Renal pelvis (tissue), 12 donors: ENCODE data around the gene EEF1AKMT1. TPM values are rescaled to one million over a fixed set of nuclear protein-coding genes. Genes with fewer than 3 reads are reported as not detected.

Experiments used
- DNase-seq: peaks from one replicate; pipeline ENCODE4 v3.0.0-alpha.2; 2013
- long read RNA-seq, 16 experiments: transcript quantifications; one replicate each; lab custom pipeline, GENCODE V29; 2026
- polyA plus RNA-seq, 3 donors: library from polyadenylated mRNA; unstranded; fragments of 120-200 nt; gene quantifications; one replicate each; pipeline ENCODE4 v1.2.1, GENCODE V29; 2013; ENCODE audit not compliant: insufficient read length in 3 of 3

EEF1AKMT1 gene, protein sequence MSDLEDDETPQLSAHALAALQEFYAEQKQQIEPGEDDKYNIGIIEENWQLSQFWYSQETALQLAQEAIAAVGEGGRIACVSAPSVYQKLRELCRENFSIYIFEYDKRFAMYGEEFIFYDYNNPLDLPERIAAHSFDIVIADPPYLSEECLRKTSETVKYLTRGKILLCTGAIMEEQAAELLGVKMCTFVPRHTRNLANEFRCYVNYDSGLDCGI
- polyA plus RNA-seq: 10 to 100 TPM; 13.6 to 16.2 (median 15.0) TPM
- long read RNA-seq, donor 1, transcript EEF1AKMT1-202 (5 exons, 1,042 nt): major isoform, 7 of 7 reads
- long read RNA-seq, donor 1, partial matches to known transcripts: 0 of 7 reads
- long read RNA-seq, donor 1, other reads (novel, unspliced or antisense): 0 of 7 reads
- long read RNA-seq, donor 2, transcript EEF1AKMT1-202 (5 exons, 1,042 nt): major isoform, 7 of 7 reads
- long read RNA-seq, donor 2, partial matches to known transcripts: 0 of 7 reads
- long read RNA-seq, donor 2, other reads (novel, unspliced or antisense): 0 of 7 reads
- long read RNA-seq, donor 3, transcript EEF1AKMT1-202 (5 exons, 1,042 nt): major isoform, 13 of 13 reads
- long read RNA-seq, donor 3, partial matches to known transcripts: 0 of 13 reads
- long read RNA-seq, donor 3, other reads (novel, unspliced or antisense): 0 of 13 reads
- long read RNA-seq, donor 4, transcript EEF1AKMT1-202 (5 exons, 1,042 nt): major isoform, 14 of 14 reads
- long read RNA-seq, donor 4, partial matches to known transcripts: 0 of 14 reads
- long read RNA-seq, donor 4, other reads (novel, unspliced or antisense): 0 of 14 reads
- long read RNA-seq, donor 5, transcript EEF1AKMT1-202 (5 exons, 1,042 nt): major isoform, 7 of 7 reads
- long read RNA-seq, donor 5, partial matches to known transcripts: 0 of 7 reads
- long read RNA-seq, donor 5, other reads (novel, unspliced or antisense): 0 of 7 reads
- long read RNA-seq, donor 6, transcript EEF1AKMT1-202 (5 exons, 1,042 nt): major isoform, 9 of 9 reads
- long read RNA-seq, donor 6, partial matches to known transcripts: 0 of 9 reads
- long read RNA-seq, donor 6, other reads (novel, unspliced or antisense): 0 of 9 reads
- long read RNA-seq, donor 7, transcript EEF1AKMT1-202 (5 exons, 1,042 nt): major isoform, 5 of 5 reads
- long read RNA-seq, donor 7, partial matches to known transcripts: 0 of 5 reads
- long read RNA-seq, donor 7, other reads (novel, unspliced or antisense): 0 of 5 reads
- long read RNA-seq, donor 8, partial matches to known transcripts: 0 of 3 reads
- long read RNA-seq, donor 8, other reads (novel, unspliced or antisense): 0 of 3 reads
- long read RNA-seq, donor 9, transcript EEF1AKMT1-202 (5 exons, 1,042 nt): major isoform, 6 of 6 reads
- long read RNA-seq, donor 9, partial matches to known transcripts: 0 of 6 reads
- long read RNA-seq, donor 9, other reads (novel, unspliced or antisense): 0 of 6 reads
- long read RNA-seq, donor 10, transcript EEF1AKMT1-202 (5 exons, 1,042 nt): major isoform, 7 of 7 reads
- long read RNA-seq, donor 10, partial matches to known transcripts: 0 of 7 reads
- long read RNA-seq, donor 10, other reads (novel, unspliced or antisense): 0 of 7 reads
- long read RNA-seq, donor 11, transcript EEF1AKMT1-202 (5 exons, 1,042 nt): major isoform, 6 of 6 reads
- long read RNA-seq, donor 11, partial matches to known transcripts: 0 of 6 reads
- long read RNA-seq, donor 11, other reads (novel, unspliced or antisense): 0 of 6 reads
- long read RNA-seq, donor 12, transcript EEF1AKMT1-202 (5 exons, 1,042 nt): major isoform, 10 of 10 reads
- long read RNA-seq, donor 12, partial matches to known transcripts: 0 of 10 reads
- long read RNA-seq, donor 12, other reads (novel, unspliced or antisense): 0 of 10 reads
- long read RNA-seq, donor 13, partial matches to known transcripts: 0 of 4 reads
- long read RNA-seq, donor 13, other reads (novel, unspliced or antisense): 0 of 4 reads
- long read RNA-seq, donor 14: 0 reads
- long read RNA-seq, donor 15, transcript EEF1AKMT1-202 (5 exons, 1,042 nt): major isoform, 15 of 15 reads
- long read RNA-seq, donor 15, partial matches to known transcripts: 0 of 15 reads
- long read RNA-seq, donor 15, other reads (novel, unspliced or antisense): 0 of 15 reads
- long read RNA-seq, donor 16, transcript EEF1AKMT1-202 (5 exons, 1,042 nt): major isoform, 13 of 13 reads
- long read RNA-seq, donor 16, partial matches to known transcripts: 0 of 13 reads
- long read RNA-seq, donor 16, other reads (novel, unspliced or antisense): 0 of 13 reads

- peak; percentile 93 for DNase-seq
These were observed at the start of gene EEF1AKMT1 for GRCh38 chr13:20773194-20774080. Gene EEF1AKMT1 (minus strand): TSS chr13:20773961. CDS start chr13:20757598, 16,363 bp downstream.

DNA sequence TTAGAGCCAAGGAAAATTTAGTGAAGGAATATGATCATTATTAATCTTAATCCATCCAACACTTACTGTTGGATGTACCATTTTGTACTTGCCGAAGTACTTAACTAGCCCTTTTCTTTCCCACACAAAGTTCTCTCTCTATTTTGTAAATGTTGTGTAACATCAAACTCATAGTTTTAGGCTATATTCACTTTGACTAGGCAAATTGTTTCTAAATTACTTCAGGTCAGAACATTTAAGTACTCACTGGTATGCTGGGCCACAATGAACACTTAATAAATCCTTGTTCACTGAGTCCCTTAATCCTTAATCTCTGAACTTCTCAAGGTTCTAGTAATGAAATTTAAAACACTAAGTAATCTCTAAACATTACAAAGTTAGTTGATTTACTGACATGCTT, 49.3 kb upstream of the EEF1AKMT1 start:
- no peak for DNase-seq

DNA sequence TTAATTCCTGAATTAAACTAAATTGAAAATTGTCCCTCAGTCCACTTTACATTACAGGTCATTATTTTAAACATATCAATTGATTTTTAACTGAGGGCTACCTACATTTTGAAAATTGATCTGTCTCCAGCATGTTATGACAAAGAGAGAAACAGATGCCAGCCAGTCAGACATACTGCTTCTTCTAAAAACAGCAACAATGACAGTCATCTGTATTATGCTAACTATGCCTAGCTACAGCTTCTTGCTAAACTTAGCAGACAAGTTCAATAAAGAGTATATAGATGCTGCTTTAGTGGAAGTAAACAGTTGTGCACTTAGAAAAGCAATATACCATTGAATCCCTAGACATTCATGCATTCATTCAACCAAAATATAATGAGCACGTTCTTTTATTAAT, 48.6 kb upstream of the EEF1AKMT1 start:
- no peak for DNase-seq

DNA sequence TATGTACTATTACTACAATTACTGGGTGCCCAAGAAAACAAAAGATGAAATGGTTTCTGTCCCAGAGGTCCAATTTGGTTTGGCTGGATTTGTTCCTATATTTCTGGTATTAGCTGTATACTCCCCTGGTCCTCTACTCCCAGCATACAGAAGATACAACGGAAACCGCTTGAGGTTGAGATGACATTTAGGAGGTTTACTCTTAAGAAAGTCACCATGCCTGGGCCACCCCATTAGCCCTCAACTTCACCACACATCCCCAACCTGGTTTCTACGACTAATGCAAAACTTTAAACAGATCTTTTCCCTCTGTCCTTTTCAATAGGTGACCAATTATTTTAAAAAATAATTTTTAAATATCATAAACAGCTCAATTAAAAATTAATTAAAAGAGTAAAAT, 46.0 kb upstream of the EEF1AKMT1 start:
- no peak for DNase-seq

DNA sequence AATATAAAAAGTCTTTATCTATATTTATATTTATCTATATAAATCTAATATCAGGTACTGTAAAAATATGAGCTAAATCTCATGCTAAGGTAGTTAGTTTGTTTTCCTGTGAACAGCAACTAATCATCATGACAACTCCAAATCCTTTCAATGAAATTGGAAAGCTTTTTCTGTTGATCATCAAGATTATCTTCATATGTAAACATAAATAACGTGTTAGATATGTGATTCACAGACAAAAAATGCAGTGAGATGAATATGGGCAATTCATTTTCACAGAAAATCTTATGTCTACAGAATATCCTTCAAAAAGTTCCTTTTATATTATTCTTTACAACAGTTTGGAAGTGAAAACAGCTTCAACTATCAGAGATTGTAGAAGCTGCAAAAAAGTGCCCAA, 41.7 kb upstream of the EEF1AKMT1 start:
- DNase-seq: no peak

GRCh38 chr13:20814224-20814910, 40.6 kb upstream of the EEF1AKMT1 start:
- DNase-seq: no peak

GRCh38 chr13:20812890-20813289, 39.1 kb upstream of the EEF1AKMT1 start:
- no peak for DNase-seq

GRCh38 chr13:20810808-20811207, 37.0 kb upstream of the EEF1AKMT1 start:
- no peak for DNase-seq

- no peak for DNase-seq
These were observed 35.1 kb upstream of the EEF1AKMT1 start for GRCh38 chr13:20808874-20809273.

DNA sequence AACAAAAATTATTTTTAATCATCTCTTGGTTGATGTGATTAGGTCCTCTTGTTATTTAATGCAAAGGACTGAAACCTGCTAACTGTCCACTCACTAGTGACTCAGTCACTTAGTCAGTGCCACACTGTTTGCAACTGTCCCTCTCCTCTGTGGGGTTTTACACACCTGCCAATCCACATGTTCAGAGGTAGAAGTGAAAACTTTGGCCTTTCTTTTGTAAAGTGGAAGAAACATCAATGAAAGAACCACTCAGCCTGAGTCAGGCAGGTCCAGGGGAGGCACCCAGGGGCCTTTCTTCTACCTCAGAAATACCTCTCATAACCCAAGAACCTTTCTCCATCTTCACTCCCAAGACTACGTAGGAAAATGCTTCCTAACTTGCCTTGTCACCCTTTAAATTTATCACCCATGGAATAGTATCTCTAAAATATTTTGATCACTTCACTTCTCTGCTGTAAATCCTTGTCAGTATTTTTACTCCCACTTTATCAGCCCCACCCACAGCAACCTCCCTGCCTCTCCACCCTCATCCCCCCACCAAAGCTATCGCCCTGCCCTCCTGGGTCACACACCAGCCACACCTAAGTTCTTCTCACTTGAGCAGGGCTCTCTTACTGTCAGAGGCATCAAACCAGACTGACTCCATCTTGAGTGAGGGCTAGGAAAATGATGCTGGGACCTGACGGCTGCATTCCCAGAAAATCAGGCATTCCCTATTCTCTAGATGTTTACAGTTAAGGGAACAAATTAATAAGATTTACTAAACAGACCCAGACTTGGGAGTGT, 29.6 kb upstream of the EEF1AKMT1 start:
- no peak for DNase-seq

- DNase-seq: no peak
These were observed 27.9 kb upstream of the EEF1AKMT1 start for GRCh38 chr13:20801707-20802106.

DNA sequence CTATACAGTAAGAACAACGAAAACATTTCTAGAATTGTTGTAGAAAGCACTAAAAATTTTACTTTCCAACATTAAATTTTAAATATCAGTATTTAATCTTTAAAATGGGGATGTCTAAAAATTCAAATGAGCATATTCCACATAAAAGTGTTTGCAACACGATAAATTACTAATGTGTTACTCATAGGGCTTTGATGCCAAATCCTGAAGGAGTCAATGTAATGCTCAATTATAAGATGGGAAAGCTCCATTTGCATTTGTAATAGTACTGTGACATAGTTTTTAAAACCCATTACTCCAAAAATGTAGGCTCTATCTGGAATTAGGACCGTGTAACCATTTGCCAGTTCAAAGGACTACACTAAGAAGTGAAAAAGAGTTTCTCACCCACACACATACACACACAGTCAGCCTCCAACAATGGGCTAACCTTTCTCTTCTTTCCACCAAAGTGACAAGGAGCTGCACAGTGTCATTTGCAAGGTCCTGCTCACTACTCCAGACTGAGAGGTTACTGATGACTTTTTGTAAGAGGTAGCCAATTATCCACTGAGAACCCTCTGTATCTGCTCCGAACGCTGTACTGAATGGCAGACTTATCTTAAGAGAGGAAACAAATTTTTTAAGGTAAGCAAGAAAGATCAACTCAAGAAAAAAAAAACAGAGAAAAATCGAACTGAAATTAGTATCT, 26.1 kb upstream of the EEF1AKMT1 start:
- DNase-seq: no peak

DNA sequence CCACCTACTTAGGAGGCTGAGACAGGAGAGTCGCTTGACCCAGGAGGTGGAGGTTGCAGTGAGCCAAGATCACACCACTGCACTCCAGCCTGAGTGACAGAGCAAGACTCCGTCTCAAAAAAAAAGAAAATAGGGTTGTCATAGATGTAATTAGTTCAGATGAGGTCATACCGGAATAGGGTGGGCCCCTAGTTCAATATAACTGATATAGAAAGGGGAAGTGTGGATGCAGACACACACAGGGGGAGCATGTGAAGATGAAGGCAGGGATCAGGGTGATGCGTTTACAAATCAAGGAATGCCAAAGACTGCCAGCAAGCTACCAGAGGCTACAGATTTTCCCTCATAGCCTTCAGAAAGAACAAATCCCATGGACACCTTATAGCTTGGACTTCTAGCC, 24.3 kb upstream of the EEF1AKMT1 start:
- no peak for DNase-seq

- DNase-seq: no peak
These were observed 23.2 kb upstream of the EEF1AKMT1 start for GRCh38 chr13:20796791-20797508.

- no peak for DNase-seq
These were observed 15.9 kb upstream of the EEF1AKMT1 start for GRCh38 chr13:20789665-20790064.

- no peak for DNase-seq
These were observed 14.6 kb upstream of the EEF1AKMT1 start for GRCh38 chr13:20788312-20788711.
